DND-41 (cell line): ENCODE data around the gene TRMU.

Experiments
- ATAC-seq: fragments of 200-7000 bp; cut with Tn5 transposase; 3 replicates; pipeline ENCODE4 v1.9.1; 2021; ENCODE audit warnings: low read depth; ENCODE audit not compliant: insufficient read depth
- DNase-seq: peaks from one replicate; pipeline ENCODE4 v3.0.0-alpha.2; 2020
- H2AFZ ChIP-seq: 2 replicates; pipeline ENCODE4 v1.6.0; 2012; ENCODE audit warnings: low read depth, low read length
- H3K27ac ChIP-seq: 2 replicates; pipeline ENCODE4 v1.5.1; 2012; ENCODE audit warnings: low read length, inconsistent platforms
- H3K27me3 ChIP-seq: fragments of 200-600 bp; sonication (generic); 2 replicates; pipeline ENCODE4 v1.6.0; 2012; ENCODE audit warnings: low read length, mild to moderate bottlenecking, inconsistent platforms; ENCODE audit not compliant: insufficient read depth, poor library complexity
- H3K36me3 ChIP-seq: 2 replicates; pipeline ENCODE4 v1.5.1; 2012; ENCODE audit warnings: low read length, inconsistent platforms; ENCODE audit not compliant: insufficient read depth
- H3K4me1 ChIP-seq: 2 replicates; pipeline ENCODE4 v1.5.1; 2012; ENCODE audit warnings: mild to moderate bottlenecking, low read length; ENCODE audit not compliant: insufficient read depth
- H3K4me2 ChIP-seq: 2 replicates; pipeline ENCODE4 v1.6.0; 2012; ENCODE audit warnings: mild to moderate bottlenecking, moderate library complexity, low read length, inconsistent platforms; ENCODE audit not compliant: insufficient read depth
- H3K4me3 ChIP-seq, 2 experiments: fragments of 200-600 bp in 1 of 2; shearing (Covaris generic) in 1 of 2; 2 replicates each; pipeline ENCODE4 v1.5.1; 2012 to 2016; ENCODE audit warnings: inconsistent platforms in 2 of 2, low read length in 2 of 2, mild to moderate bottlenecking in 2 of 2, low read depth in 1 of 2, moderate library complexity in 1 of 2
- H3K79me2 ChIP-seq: 2 replicates; pipeline ENCODE4 v1.6.0; 2012; ENCODE audit warnings: low read length, inconsistent platforms; ENCODE audit not compliant: insufficient read depth
- H3K9ac ChIP-seq: 2 replicates; pipeline ENCODE4 v1.6.0; 2012; ENCODE audit warnings: low read depth, mild to moderate bottlenecking, inconsistent platforms, low read length, moderate library complexity
- H3K9me3 ChIP-seq: 2 replicates; pipeline ENCODE4 v1.5.1; 2012; ENCODE audit warnings: low read length, moderate library complexity, mild to moderate bottlenecking, inconsistent platforms; ENCODE audit not compliant: insufficient read depth, severe bottlenecking
- H4K20me1 ChIP-seq: 2 replicates; pipeline ENCODE4 v1.6.0; 2012; ENCODE audit warnings: low read length; ENCODE audit not compliant: insufficient read depth
- CTCF ChIP-seq: IDR thresholded peaks from 2 replicates; pipeline ENCODE4 v1.5.1; 2012; ENCODE audit warnings: borderline replicate concordance, low read length, moderate library complexity, mild to moderate bottlenecking; ENCODE audit not compliant: poor library complexity, severe bottlenecking; ENCODE audit errors: extremely low read depth
- EZH2 ChIP-seq: IDR thresholded peaks from 3 replicates; pipeline ENCODE4 v1.6.1; 2012; ENCODE audit warnings: borderline replicate concordance, low read depth, mild to moderate bottlenecking, moderate library complexity, low read length, inconsistent platforms; ENCODE audit not compliant: severe bottlenecking

The TRMU gene

DNA sequence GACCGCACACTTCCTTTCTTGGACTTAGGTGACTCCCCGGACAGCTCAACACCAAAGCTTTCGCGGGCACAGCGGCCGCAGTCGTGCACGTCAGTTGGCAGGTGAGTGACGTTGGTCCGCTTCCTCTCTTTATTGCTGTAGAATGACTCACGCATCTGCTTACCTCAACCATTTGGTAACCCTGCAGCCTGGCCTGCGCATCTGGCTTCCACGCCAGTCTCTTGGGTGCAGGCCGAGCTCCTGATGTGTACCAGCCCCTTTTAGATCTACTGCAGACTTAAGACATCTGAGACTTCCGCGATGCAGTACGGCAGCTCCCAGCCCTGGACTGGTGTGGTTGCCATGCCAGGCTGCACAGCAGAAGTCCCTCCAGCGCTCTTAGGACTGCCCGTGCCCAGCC, 12.4 kb upstream of the TRMU start:
- H3K9ac ChIP-seq = no peak overlapping the region
- ATAC-seq (no peak), DNase-seq (no peak)
- no peak for TF ChIP-seq EZH2
- no peak for TF ChIP-seq CTCF
- H4K20me1 ChIP-seq = peaks cover 54% of the 10 kb centered on the region
- no peaks in the 10 kb centered on the region for H3K9me3 ChIP-seq
- H3K4me1 ChIP-seq = no peaks in the 10 kb centered on the region
- peaks cover 63% of the 10 kb centered on the region for H3K79me2 ChIP-seq
- no peak overlapping the region for H3K4me2 ChIP-seq
- H3K27me3 ChIP-seq = no peaks in the 10 kb centered on the region
- no peak overlapping the region for H3K27ac ChIP-seq
- H3K36me3 ChIP-seq = peaks cover 95% of the 10 kb centered on the region
- H3K4me3 ChIP-seq = no peak overlapping the region
- H2AFZ ChIP-seq = no peak overlapping the region

DNA sequence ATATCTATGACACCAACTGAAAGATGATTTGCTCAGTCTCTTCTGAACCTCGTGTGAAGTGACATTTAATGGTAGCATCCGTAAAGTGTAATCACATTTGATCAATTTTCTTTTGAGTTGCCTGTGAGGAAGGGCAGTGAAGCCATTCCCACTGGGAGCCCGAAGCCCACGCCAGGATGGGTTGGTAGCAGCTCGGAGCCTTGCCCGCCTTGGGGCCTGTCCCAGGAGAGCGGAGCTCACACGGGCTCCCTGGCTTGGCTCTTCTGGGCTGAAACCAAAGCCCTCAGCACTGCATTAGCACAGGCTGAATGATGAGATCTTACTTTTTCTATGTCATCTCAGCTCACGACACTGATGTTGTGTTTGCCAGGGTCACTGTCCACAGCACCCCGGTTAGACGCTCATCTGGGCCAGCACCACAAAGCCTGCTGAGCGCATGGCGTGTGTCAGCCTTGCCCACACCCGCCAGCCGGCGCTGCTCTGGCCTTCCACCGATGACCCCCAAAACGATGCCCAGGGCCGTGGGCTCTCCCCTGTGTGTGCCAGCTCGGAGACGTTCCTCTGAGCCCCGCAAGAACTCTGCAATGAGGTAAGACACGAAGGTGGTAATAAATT, 9.3 kb upstream of the TRMU start:
- Histone ChIP-seq H3K27me3 (no peaks in the 10 kb centered on the region), H3K27ac (no peak overlapping the region), H3K79me2 (peaks cover 34% of the 10 kb centered on the region), H3K4me1 (no peaks in the 10 kb centered on the region), H3K9me3 (no peaks in the 10 kb centered on the region), H3K4me3 (no peak overlapping the region), H3K9ac (no peak overlapping the region), H3K36me3 (peaks cover 95% of the 10 kb centered on the region), H2AFZ (no peak overlapping the region), H3K4me2 (no peak overlapping the region), H4K20me1 (peaks cover 28% of the 10 kb centered on the region)
- ATAC-seq (no peak), DNase-seq (no peak)
- TF ChIP-seq EZH2 = no peak
- TF ChIP-seq CTCF = no peak

GRCh38 chr22:46327691-46328465, 7.6 kb upstream of the TRMU start:
- Histone ChIP-seq H4K20me1 (peaks cover 17% of the 10 kb centered on the region; the same call in 1 of the 2 replicates), H2AFZ (no peak overlapping the region), H3K79me2 (peaks cover 23% of the 10 kb centered on the region), H3K27ac (no peak overlapping the region), H3K9ac (no peak overlapping the region), H3K4me1 (no peaks in the 10 kb centered on the region), H3K27me3 (no peaks in the 10 kb centered on the region), H3K4me3 (no peak overlapping the region), H3K36me3 (peaks cover 99% of the 10 kb centered on the region), H3K4me2 (no peak overlapping the region), H3K9me3 (no peaks in the 10 kb centered on the region)
- DNase-seq (no peak), ATAC-seq (no peak)
- TF ChIP-seq CTCF (no peak), EZH2 (no peak)
